ENCODE measurements around the gene PRSS2.

DNA sequence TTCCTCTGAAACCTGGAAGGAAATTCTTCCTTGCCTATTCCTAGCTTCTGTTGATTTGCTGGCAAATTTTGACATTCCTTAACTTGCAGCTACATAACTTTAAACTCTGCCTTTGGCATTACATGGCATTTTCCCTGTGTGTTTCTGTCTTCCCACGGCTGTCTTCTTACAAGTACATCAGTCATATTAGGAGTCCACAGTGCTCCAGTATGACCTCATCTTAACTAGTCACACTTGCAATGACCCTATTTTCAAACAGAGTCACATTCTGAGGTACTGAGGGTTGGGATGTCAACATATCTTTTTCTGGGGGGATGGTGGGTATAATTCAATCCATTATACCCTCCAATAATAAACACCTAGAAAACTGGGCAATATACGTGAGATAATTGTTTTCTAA, 46.7 kb downstream of the PRSS2 start:
- TF ChIP-seq, protein P1, sequence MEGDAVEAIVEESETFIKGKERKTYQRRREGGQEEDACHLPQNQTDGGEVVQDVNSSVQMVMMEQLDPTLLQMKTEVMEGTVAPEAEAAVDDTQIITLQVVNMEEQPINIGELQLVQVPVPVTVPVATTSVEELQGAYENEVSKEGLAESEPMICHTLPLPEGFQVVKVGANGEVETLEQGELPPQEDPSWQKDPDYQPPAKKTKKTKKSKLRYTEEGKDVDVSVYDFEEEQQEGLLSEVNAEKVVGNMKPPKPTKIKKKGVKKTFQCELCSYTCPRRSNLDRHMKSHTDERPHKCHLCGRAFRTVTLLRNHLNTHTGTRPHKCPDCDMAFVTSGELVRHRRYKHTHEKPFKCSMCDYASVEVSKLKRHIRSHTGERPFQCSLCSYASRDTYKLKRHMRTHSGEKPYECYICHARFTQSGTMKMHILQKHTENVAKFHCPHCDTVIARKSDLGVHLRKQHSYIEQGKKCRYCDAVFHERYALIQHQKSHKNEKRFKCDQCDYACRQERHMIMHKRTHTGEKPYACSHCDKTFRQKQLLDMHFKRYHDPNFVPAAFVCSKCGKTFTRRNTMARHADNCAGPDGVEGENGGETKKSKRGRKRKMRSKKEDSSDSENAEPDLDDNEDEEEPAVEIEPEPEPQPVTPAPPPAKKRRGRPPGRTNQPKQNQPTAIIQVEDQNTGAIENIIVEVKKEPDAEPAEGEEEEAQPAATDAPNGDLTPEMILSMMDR (IDR thresholded peaks at IDR 0.05), result no peak
- TF ChIP-seq POLR2A (IDR thresholded peaks at IDR 0.05), result no peak
- no peak for TF ChIP-seq POLR2AphosphoS5 (IDR thresholded peaks at IDR 0.05)
- no peak for TF ChIP-seq EP300 (IDR thresholded peaks at IDR 0.05; ENCODE audit: low read depth)

Measured in transverse colon (tissue), 4 donors.